GM13976 (cell line): ENCODE data around the gene KRTAP2-2.
A peak's percentile ranks its signal among the peaks of the same experiment; 100 is the strongest.
"Not testable (repeated sequence)": the region's sequence is repeated elsewhere in the genome, so short reads cannot be mapped to it uniquely, and the experiment has no call there.

Experiments used
- DNase-seq: peaks from one replicate; pipeline ENCODE4 v3.0.0; 2012; ENCODE audit warnings: low spot score
- CTCF ChIP-seq: IDR thresholded peaks from 2 replicates; pipeline ENCODE4 v1.5.1; 2012; ENCODE audit warnings: borderline replicate concordance, mild to moderate bottlenecking; ENCODE audit not compliant: insufficient read depth; ENCODE audit errors: extremely low read depth, missing control alignments, control extremely low read depth
- in situ Hi-C: fragments of 300-500 bp; cut with MboI; formaldehyde crosslinking; loops from one replicate; pipeline ENCODE4 v1.12.0; 2022; ENCODE audit warnings: low sequenced_read_pairs, mixed read lengths, inconsistent platforms; ENCODE audit not compliant: unreplicated experiment

Gene KRTAP2-2

DNA sequence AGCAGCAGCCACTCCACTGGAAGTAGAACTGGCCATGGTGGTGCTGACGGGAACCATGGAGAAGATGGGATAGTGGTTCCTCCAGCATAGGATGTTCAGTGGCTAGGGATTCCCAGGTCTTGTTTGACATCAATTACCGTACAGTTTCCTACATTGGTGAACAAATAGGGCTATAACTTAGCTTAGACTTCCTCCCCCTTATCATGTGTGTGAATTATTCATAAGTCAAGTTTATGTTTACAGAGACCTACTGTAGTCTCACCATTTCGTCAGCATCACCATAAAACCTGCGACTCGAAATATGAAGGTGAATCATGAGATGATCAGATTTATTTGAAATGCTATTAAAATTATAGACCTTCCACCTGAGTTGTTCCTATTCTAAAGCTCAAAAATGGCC lies 3.7 kb upstream of the KRTAP2-2 start:
- no peak for TF ChIP-seq CTCF
- no peak for DNase-seq
- in situ Hi-C loops = no loop called here

- in situ Hi-C loops = no loop called here
- TF ChIP-seq CTCF = no peak
- no peak for DNase-seq
Measured at GRCh38 chr17:41057547-41057946, 2.5 kb upstream of the KRTAP2-2 start.

DNA sequence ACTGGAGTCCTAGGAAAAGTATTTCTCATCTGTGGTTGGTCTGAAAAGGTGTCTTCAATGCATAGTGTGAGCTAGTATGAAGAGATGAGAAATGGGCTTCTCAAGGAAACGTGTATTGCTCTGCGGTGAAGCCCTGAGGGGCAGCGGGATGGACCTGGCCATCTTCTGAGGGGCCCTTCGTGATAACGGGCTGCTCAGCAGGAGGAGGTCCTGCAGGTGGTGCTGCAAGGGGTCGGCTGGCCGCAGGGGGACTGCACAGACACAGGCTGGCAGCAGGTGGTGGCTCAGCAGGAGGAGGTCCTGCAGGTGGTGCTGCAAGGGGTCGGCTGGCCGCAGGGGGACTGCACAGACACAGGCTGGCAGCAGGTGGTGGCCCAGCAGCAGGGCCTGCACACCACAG lies 474 bp downstream of the KRTAP2-2 start:
- in situ Hi-C loops = not testable (repeated sequence)

GRCh38 chr17:41054025-41054424 lies 1.0 kb downstream of the KRTAP2-2 start:
- no peak for DNase-seq
- in situ Hi-C loops = no loop called here
- TF ChIP-seq CTCF = no peak

More for the DNA sequence above, 474 bp downstream of the KRTAP2-2 start:
- DNase-seq = not testable (repeated sequence)

DNA sequence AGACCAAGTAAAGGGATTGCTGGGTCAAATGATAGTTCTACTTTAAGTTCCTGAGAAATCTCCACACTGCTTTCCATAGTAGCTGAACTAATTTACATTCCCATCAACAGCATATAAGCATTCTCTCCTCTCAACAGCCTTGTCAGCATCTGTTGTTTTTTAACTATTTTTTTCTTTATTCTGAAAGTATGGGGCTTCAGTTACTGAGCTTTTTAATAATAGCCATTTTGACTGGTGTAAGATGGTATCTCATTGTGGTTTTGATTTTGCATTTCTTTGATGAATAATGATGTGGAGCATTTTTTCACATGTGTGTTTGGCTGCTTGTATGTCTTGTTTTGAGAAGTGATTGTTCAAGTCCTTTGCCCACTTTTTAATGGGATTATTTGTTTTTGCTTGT lies 2.5 kb downstream of the KRTAP2-2 start:
- no peak for TF ChIP-seq CTCF
- DNase-seq = no peak
- in situ Hi-C loops = no loop called here

DNA sequence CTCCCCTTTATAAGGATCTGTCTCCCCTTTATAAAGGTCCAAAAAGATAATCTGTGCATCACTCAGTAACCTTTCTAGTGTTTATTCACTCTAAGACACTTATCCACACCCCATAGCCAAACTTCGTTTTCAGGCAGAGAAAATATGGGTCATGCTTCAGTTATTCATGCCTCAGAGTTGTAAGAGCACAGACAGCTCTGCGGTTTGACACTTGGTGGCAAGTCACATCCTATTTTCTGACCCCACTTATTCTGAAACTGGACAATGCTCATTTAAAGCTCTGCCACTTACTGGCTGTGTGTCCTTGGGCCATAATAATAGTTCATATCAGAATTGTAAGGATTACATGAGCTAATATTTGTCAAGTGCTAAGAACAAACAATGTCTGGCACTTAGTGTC lies 5.9 kb downstream of the KRTAP2-2 start:
- no peak for TF ChIP-seq CTCF

DNA sequence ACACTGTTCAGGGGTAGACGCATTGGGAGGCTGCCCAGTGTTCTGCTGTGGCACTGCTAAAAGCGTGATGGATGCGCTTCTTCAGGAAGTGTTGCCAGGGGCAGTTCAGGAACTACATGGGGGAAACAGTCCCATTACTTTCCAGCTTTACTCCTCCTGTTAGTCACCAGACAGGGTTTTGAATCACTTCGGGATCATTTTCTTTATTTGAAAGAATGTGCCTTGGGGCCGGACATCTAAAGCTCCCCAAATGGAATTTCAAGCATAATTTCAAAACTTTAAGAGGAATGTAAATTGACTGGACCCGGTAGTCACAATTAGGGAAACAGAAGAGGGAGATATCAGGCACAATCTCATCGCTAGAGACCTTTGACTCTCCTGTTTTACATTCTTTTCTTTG lies 6.6 kb downstream of the KRTAP2-2 start:
- in situ Hi-C loops = no loop called here
- no peak for DNase-seq
- TF ChIP-seq CTCF = no peak

More for the DNA sequence above, 5.9 kb downstream of the KRTAP2-2 start:
- in situ Hi-C loops = no loop called here
- DNase-seq = peak; percentile 30

DNA sequence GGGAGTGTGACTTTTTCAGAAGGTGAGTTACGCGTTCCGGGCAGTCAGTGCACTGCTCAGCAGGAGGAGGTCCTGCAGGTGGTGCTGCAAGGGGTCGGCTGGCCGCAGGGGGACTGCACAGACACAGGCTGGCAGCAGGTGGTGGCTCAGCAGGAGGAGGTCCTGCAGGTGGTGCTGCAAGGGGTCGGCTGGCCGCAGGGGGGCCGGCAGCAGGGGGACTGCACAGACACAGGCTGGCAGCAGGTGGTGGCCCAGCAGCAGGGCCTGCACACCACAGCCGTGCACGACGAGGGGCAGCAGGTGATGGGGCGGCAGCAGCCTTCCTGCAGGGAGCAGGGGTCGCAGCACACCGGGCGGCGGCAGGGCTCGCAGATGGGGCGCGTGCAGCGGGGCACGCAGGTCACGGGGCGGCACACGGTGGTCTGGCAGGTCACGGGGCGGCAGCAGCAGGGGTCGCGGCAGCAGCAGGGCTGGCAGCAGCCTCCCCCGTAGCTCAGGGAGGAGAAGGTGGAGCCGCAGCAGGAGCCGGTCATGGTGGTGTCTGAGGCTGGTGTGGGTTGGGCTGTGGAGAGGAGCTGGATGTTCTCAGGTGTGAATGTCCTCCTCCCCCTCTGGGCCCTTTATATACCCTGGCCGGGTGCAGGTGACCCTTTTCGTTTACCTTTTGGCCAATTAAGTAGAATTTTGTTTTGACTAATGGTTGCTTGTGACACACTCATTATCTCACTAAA lies 8.1 kb downstream of the KRTAP2-2 start, which contains the start of gene KRTAP2-1:
Gene KRTAP2-1, minus strand, starts transcription at position 582 of the 731 bp plus-strand sequence. Its CDS starts 49 bp downstream, at position 533.
- in situ Hi-C loops, DNase-seq: not testable (repeated sequence)
